HUDEP-2 (cell line): ENCODE data around the gene PLEKHG3.
"Not testable (repeated sequence)": the region's sequence is repeated elsewhere in the genome, so short reads cannot be mapped to it uniquely, and the experiment has no call there.

Experiments used
- DNase-seq, 76 experiments: peaks; one replicate each; lab custom pipeline; 2025; ENCODE audit not compliant: unreplicated experiment in 76 of 76; lab: John Stamatoyannopoulos, UW

Gene PLEKHG3

DNA sequence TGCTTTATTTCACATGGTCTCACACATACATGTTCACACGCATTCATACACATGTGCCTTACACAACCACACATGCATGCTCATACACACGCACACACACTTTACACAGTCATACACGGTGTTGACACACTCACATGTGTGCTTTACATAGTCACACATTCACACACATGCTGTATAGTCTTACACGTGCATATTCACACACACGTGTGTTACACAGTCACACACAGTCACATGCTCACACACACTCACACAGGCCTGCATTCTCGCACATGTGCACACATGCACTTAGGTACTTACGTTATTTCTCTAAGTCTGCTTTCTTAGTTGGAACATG lies 18.0 kb upstream of the PLEKHG3 start:
- no peak for DNase-seq

DNA sequence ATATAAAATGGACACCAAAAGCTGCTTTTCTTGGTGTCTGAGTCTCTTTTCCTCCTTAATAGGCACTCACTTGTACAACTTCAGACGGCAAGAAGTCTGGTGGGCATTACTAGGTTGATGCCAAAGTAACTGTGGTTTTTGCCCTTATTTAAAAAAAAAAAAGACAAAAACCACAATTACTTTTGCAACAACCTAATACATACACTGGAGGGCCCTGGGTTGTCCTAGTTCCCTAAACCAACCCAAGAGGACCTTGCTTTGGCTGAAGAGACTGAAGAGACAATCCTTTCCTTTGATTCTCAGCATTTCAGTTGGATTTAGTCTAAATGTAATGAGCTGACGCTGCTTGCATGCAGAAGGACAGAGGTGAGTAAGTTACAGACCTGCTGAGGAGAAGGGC lies 16.2 kb upstream of the PLEKHG3 start:
- DNase-seq, result no peak

DNA sequence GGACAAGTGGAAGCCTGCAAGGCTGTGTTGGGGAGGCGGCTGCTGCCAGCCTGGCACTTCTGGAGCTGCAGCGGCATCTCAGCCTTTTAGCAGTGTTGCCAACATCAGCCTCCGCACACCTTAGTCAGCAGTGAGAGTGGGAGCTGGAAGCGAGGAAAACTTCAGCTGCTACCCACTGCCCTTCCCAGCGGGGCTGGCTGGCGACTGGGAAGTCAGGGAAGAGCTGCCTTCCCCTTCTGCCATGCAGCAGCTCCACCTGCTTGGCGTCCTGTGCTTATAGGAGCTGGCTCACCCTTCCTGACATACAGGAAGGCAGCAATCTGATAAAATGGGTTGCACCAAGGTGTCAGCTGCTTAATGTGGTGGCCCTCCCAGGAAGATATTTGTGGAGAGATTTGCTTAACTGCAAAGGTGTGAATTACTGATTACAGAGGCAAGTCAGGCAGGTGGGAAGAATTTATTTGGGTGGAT lies 15.4 kb upstream of the PLEKHG3 start:
- DNase-seq, result no peak

DNA sequence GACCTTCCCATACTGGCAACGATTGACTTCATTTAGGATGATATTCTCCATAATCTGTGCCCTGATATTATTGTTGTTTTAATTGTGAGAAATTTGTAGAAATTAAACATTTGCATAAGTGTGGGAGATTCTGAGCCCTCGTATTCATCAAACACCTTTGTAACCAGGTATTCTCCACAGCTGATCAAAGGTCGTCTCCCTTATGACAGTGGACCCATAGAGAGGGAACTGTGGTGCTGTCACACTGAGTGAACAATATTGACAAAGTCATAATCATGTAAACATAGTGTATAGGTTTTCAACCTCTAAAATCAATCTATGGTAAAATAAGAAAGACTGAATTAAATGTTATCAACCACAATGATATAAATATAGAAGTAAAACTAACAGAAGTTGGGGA lies 14.9 kb upstream of the PLEKHG3 start:
- DNase-seq, result no peak

DNA sequence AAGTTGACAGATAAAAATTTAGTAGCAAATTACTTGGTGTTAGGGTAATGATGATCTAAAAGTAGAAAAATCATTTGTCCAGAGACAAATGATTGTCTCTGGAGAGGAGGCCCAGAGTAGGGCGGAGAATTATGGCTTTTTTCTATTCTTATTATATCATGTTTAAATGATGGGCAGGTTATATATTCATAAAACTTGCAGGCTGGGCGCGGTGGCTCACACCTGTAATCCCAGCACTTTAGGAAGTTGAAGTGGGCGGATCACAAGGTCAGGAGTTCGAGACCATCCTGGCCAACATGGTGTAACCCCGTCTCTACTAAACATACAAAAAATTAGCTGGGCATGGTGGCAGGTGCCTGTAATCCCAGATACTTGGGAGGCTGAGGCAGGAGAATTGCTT lies 13.6 kb upstream of the PLEKHG3 start:
- not testable (repeated sequence) for DNase-seq

DNA sequence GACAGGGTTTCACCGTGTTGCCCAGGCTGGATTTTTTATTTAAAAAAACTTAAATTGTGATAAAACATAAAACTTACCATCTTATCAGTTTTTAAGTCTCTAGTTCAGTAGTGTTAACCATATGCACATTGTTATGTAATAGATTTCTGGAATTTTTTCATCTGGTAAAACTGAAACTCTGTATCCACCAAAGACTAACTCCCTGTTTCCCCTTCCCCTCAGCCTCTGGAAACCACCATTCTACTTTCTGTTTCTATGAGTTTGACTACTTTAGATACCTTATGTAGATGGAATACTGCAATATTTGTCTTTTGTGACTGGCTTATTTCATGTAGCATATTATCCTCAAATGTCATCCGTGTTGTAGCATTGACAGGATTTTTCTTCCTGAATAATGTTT lies 12.8 kb upstream of the PLEKHG3 start:
- no peak for DNase-seq

DNA sequence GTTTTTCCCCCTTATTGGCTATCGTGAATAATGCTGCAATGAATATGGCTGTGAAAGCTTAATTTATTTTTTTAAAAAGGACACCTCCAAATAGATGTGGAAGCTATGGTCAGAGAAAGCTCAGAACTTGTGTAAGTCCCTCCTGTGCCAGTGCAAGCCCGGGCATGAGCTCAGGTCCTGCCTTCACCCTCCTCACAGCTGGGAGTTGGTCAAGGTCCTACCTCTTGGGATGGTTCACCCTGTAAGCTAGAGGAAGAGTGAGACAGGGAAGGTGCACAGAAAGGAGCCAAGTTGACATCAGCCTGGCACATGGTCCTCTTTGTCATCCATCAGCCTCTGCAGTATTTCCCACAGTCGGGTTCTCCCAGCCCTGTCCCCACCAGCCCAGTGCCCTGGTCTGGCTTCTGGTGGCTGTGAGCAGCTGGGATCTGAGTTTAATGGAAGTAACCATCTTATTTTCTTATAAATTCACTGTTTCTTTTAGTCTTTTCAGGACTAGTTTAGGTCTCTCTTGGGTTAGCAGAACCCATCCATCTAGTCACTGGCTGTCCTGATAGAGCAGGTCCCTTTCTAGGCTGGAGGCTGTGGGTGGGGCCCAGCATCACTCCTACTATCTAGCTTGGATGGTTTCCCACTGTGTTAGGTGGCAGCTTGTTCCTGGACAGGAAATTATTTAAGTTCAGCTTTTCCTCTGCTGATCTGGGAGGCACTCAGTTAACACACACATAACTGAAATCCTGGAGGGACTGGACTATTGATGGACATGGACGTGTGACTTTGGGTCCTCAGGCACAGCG lies 11.8 kb upstream of the PLEKHG3 start:
- DNase-seq, result no peak

DNA sequence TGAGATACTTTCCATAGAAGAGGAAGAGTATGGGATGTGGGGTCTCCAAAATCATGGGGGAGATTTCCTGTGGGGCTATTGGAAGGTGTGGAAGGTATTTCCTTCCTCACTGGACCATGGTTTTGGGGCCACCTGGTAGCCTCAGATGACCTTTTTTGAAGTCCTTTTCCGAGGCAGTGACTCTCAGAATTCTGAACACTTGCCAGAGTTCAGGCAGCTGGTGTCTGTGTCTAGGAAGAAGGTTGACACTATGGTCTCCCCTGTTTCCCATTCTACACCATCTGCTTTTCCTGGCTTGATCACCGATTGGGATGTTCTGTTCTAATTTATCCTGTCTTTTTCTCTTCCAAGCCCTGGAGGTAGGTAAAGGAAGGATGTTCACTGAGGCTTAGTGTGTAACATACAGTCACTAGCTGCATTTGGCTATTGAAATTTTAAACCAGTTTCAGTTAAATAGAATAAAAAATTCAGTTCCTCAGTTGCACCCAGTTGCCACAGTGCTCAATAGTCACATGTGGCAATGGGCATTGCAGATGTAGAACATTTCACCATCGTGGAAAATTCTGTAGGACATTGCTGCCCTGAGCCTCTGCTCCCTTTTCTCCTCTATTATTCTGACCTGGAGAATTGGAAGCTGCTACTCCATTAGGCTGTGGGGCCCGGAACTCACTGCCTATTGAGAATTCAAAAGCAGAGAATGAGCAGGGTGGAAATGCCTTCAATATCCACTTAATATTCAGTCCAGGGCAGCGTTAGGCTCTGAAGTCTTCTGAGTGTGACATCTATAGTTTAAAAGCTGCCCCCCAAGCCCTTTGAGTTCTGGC lies 11.0 kb upstream of the PLEKHG3 start:
- DNase-seq, result no peak

DNA sequence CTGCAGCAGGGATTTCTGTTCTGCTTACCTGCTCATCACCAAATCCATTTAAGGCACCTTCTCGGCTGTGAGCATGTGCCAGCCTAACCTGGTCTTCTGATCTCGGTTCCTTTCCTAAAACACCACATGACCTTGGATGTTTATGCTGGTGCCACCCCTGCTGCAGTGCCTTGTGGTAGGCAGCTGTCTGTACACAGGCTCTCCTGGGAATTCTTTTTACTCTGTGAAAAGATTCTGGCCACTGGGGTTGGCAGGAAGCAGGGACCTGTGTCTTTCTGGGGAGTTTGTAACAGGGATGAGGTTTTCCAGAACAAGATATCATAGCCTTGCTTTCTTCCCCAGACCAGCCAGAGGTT lies 10.4 kb upstream of the PLEKHG3 start:
- no peak for DNase-seq

DNA sequence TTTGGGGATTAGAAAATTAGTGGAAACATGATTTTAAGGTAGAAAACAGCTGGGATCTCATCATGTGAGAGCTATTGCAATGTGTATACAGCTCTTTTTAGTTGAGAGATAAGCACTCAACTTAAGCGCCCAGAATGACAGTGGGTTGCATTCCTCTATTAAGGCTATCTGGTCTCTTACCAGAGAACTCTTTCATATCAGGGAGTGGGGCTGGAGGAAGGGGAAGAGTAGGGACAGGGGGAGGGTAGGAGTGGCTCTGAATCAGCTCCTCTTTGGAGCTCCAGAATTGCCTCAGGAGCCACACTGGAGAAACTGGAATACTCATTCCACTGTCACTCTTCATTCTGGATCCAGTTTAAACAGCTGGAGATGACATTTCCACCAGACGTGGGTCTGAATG lies 9.2 kb upstream of the PLEKHG3 start:
- DNase-seq, result no peak

DNA sequence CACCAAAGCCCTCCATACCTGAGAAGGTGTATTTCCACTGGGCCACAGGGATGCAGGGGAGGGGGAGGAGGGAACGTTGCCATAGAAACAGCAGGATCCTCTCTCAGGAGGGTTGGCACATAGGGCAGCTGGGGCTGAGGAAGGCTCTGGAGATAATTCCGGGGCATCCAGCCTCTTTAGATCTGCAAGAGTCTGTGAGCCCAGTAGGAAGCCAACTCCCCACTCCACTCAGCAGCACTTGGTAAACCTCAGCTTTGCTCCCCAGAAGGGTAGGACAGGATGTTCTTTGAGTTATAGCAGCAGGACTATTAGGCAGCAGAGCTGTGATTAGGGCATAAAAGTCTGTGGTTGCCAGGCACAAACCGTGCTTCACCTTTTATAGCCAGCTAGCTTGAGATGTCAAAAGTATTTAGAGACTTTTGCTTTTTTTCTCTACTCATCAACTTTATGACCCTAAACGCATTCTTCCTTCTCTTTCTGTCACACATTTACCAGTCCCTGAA lies 7.8 kb upstream of the PLEKHG3 start:
- no peak for DNase-seq

DNA sequence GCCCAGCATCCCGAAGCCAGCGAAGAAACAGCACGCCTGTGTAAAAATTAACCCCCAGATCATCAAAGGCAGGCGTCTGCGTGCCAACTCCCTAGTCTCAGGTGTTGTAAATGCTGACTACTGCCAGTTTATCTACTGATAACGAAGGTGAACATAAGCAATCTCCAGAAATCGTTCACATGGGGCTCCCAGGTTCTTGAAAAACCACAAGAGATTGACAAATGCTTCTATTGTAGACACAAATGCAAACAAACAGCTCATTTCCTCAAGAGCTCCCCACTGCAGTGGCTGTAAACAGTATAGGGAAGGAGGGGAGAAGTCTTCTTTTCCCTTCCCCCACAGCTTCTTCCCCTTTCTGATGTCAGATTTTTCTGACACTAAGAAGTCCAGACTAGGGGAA lies 5.3 kb upstream of the PLEKHG3 start:
- DNase-seq, result no peak

DNA sequence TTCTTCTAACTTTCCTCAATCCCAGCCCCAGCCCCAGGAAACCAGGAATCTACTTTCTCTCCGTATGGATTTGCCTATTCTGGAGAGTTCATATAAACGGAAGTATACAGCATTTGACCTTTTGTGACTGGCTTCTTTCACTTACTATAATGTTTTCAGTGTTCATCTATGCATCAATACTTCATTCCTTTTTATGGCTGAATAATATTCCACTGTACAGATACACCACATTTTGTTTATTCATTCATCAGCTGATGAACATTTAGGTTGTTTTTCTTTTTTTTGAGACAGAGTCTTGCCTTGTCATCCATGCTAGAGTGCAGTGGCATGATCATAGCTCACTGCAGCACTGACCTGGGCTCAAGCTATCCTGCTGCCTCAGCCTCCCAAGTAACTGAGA lies 3.9 kb upstream of the PLEKHG3 start:
- DNase-seq, result no peak

DNA sequence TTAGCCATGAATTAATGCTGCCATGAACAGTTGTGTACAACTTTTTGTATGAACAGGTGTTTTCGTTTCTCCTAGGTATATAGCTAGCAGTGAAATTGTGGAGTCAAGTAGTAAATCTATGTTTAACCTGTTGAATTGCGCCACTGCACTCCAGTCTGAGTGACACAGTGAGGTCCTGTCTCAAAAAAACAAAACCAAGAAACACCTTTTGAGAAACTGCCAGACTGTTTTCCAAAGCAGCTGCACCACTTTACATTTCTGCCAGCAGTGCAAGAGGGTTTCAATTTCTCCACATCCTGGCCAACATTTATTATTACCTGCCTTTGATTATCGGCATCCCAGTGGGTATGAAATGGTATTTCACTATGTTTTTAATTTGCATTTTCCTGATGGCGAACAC lies 3.3 kb upstream of the PLEKHG3 start:
- no peak for DNase-seq

DNA sequence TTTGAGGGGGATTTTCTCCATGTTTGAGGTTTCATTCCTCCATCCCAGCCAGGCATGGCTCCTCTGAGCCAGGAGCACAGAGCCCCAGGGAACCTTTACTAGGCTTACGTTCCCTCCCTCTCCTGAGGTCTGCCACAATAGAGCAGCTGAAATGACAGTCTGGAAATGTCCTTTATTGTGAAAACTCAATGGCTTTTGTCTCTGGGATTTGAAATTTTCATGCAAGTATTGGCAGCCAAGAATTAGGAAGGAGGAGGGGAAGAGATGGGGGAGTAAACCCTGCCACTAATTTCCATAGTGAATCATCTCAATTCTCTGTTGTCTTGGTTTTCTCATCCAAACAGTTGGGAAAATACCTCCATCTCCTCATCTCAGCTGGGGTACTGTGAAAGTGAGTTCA lies 2.6 kb upstream of the PLEKHG3 start:
- no peak for DNase-seq

DNA sequence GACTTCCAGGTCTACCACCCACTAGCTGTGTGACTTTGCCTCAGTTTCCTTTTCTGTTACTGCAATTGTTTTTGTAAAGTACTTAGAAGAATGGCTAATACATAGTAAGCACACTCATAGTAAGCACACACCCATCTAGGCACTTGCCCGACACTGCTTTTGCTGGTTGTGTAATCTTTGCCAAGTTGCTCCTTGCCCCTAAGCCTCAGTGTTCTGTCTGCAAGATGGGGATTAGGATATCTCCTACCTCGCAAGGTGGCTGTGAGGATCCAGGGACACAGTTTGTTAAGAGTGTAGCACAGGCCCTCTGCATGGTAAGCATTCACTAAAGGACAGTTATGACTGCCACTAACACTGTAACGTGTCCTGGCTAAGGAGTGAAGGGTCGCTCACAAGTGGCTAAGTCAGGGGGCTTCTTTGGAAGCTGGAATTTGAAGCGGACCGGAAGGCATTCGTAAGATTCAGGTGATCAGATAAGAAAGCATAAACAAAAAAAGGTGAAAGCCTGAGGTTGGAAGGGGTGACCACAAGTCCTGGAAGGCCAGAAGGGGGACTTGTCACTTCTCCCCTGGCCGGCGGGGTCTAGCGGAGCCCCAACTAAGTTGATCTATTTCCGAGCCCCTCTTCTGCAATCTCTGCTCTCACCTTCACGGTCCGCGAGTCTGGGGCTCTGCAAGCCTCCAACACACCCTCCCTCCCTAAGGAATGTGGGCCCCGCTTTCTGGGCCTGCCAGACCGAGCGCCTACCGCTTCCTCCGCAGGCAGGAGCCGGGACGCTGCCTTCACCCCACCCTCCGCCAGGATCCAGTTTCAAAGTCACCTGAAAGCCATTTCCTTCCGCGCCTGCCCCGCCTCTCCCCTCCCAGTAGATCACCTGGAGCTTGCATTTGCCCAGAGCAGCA lies 1.5 kb upstream of the PLEKHG3 start:
- DNase-seq, result no peak

DNA sequence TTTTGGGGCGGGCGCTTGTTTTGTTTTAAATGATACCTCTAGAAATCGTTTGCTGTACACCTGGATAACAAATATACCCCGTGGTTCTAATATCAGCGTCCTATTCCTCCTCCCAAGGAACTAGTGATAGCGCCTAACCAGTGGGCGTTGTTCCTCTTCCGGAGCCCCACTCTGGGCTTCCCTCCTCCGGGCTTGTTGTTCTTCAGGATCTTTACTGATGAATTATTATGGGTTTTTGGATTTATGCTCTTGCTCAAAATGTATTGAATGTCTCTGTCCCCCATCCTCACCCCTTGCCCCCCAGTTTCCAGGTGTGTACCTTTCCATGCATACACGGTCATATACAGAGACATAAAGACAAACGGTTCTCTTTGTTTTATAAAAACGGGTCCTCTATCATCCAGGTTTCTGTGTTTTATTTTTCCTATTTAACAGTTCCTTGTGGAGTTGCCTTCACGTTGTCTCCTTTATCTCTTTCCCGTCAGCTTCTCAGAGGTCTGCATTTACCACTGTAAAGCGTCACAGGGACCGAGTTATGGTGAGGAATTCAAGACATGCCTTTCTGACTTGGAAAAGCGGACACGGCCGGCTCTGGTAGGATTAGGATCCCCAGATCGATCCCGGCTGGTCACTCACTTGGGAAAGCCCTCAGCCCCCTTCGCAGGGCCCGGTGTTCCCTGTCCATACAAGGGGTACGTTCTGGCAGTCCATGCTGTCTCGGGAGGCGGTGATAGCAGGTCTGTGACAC lies 655 bp upstream of the PLEKHG3 start:
- DNase-seq, result no peak

DNA sequence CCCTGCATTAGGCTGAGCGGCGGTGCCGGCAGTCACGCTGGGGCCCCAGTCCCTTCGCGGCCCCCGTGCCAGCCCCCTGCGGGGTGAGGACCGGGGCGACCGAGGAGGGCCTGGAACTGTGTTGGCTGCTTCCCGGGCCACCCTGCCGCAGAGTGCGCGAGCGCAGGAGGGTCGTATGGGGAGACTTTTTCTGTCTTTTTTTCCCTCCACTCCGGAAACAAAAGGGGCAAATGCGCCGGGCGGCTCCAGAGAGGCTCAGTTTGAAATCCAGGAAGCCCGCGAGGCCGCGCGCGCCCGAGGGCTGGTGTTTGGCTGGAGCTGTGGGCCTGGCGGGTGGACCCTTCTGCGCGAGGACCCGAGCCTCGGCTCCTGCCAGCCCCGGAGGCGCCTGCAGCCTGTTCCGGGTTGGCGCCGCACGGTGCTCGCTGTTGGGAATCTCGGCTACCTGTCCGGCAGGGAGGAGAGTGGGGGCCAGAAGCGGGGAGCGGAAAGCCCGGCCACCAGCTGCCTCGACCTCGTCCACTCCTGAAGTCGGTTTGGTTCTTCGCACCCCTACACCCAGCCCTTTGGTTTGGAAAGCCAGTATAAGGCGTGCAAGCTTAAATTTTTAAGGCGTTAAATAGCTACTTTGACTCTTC lies 638 bp downstream of the PLEKHG3 start:
- DNase-seq, result no peak

DNA sequence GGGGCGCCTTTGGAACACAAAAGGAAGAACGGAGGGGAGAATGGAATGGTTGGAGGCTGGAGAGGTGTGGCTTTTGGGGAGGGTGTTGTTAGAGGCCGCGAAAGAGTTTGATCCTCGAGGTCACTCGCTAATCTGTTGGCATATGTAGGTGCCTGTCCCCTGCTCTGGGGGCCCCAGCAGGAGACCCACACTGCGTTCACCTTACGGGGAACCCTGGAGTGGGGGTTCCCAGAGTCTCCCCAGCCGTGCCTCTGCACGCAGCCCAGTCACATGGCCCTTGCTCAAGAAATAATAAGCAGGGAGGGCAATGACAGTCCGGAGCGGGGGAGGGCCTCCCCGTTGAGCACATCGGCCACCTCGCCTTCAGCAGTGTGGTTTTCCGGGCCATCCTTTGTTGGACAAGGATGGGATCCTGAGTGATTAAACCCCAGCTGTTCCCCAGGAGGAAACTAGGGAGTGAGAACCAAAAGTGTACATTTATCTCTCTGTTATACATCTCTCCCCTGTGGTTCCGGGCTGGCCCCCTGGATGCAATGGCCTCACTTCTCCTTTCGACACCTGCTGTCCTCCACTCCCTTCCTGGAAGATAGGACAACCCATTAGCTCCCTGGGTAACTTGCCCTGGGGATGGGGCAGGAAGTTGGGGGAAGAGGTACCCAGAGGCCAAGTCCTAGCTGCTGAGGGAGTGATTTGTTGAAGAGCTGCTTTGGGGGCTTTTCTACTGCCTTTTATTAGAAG lies 1.3 kb downstream of the PLEKHG3 start:
- peak in 1 of 76 experiments; percentile 8 for DNase-seq
